GM18951 (cell line): Measurements from ENCODE around the gene DGKB.

ENCODE experiments used
- POLR2A ChIP-seq: IDR thresholded peaks from 4 replicates; pipeline ENCODE4 v1.6.1; 2011; ENCODE audit warnings: mild to moderate bottlenecking; ENCODE audit not compliant: insufficient read length, insufficient read depth; ENCODE audit errors: extremely low read depth
- in situ Hi-C: fragments of 300-500 bp; cut with MboI; formaldehyde crosslinking; loops from one replicate; pipeline ENCODE4 v1.12.0; 2022; ENCODE audit warnings: low sequenced_read_pairs, mixed read lengths, inconsistent platforms; ENCODE audit not compliant: unreplicated experiment

The DGKB gene

GRCh38 chr7:14846405-14846804 lies 56.1 kb downstream of the DGKB start:
- no peak for TF ChIP-seq POLR2A
- in situ Hi-C loops = no loop called here

- in situ Hi-C loops = no loop called here
- TF ChIP-seq POLR2A = no peak
Observed at GRCh38 chr7:14843755-14844154, 58.8 kb downstream of the DGKB start.

DNA sequence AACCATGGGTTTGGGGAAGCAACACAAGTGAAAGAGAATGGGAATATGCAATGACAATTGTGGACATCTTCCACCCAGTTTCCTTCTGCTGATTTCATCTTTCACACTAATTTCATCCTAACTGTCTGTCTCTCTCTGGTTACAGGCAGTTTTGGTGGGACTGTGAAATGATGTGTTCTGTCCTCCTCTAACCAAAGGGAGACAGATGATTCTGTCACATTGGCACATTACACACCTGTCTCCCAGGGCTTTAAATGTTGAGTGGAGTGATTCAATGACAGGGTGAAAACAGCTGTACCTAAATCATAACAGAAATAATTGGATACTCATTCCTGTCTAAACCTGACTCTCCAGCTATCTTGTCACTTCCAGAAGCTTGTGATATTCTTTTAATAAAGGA lies 60.0 kb downstream of the DGKB start:
- no peak for TF ChIP-seq POLR2A
- in situ Hi-C loops = no loop called here

- TF ChIP-seq POLR2A = no peak
- in situ Hi-C loops = no loop called here
Observed at GRCh38 chr7:14841869-14842268, 60.7 kb downstream of the DGKB start.

DNA sequence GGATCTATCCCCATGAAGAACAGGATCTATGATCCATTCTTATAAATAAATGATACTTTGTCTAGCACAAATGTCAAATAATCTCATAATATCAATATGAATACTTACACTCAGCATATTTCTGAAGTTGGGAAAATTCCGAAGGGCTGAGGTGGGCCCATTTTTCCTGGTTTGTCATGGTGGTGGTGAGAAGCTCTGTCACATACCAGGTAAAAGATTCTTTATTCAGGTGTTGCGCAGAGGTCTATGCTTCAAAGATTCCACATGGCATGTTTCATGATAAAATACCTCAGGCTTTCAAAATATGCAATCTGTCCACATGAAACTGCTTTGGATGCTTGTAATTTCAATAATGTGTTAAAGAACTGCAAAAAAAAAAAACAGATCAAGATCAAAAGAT lies 61.5 kb downstream of the DGKB start:
- TF ChIP-seq POLR2A = no peak
- in situ Hi-C loops = no loop called here

- in situ Hi-C loops = no loop called here
- TF ChIP-seq POLR2A = no peak
Observed at GRCh38 chr7:14839307-14839706, 63.2 kb downstream of the DGKB start.

GRCh38 chr7:14837216-14837615 lies 65.3 kb downstream of the DGKB start:
- TF ChIP-seq POLR2A = no peak
- in situ Hi-C loops = no loop called here

- no peak for TF ChIP-seq POLR2A
- in situ Hi-C loops = no loop called here
Observed at GRCh38 chr7:14836571-14837189, 65.9 kb downstream of the DGKB start.

GRCh38 chr7:14836006-14836405 lies 66.5 kb downstream of the DGKB start:
- no peak for TF ChIP-seq POLR2A
- in situ Hi-C loops = no loop called here

- in situ Hi-C loops = no loop called here
- TF ChIP-seq POLR2A = no peak
Observed at GRCh38 chr7:14835384-14835783, 67.2 kb downstream of the DGKB start.

DNA sequence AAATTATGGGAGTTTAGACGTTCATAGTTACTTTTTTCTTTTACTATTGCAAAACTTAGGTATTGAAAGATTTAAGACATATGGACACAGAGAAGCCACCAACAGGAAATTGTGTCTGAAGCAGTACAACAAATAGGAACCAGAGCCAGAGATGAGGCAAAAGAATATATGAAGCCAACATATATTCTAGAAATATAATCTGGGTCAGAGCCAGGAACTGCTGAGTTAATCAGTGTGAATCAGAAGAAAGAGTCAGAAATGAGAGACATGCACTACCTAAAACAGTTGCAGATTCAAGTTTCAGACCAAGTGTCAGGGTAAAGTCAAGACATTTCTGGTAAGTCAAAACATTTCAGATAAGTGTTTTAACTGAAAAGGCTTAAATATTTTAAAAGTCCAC lies 67.7 kb downstream of the DGKB start:
- in situ Hi-C loops = no loop called here
- TF ChIP-seq POLR2A = no peak

DNA sequence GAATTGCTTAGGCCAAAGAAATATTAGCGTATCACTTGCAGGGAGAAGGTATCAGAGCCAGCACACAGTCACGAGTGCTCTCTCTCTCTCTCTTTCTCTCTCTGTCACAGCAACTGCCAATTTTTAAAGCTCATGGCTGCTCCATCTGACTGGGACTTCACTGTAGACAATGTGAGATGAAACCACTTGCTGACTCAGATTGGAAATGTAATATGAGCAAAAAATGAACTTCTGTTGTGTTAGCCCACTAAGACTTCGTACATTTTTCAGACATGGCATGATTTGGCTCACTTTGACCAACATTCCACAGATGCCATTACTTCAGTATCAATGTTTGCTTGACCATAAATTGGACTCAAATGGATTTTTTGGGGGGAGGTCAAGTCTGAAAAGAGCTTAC lies 68.1 kb downstream of the DGKB start:
- in situ Hi-C loops = no loop called here
- no peak for TF ChIP-seq POLR2A

- in situ Hi-C loops = no loop called here
- no peak for TF ChIP-seq POLR2A
Observed at GRCh38 chr7:14833707-14834106, 68.8 kb downstream of the DGKB start.

- no peak for TF ChIP-seq POLR2A
- in situ Hi-C loops = no loop called here
Observed at GRCh38 chr7:14828053-14828452, 74.5 kb downstream of the DGKB start.

- in situ Hi-C loops = no loop called here
Observed at GRCh38 chr7:14826426-14826825, 76.1 kb downstream of the DGKB start.

More at GRCh38 chr7:14826426-14826825, 76.1 kb downstream of the DGKB start:
- TF ChIP-seq POLR2A = no peak
